Astrocyte (in vitro differentiated cells and primary cell): ENCODE results near the gene WASHC4.

Source experiments
- CTCF ChIP-seq: IDR thresholded peaks from 2 replicates; pipeline ENCODE4 v1.5.1; 2011; ENCODE audit warnings: low read depth, mild to moderate bottlenecking, inconsistent platforms, low read length, moderate library complexity; ENCODE audit not compliant: insufficient read depth
- EZH2 ChIP-seq: IDR thresholded peaks from 2 replicates; pipeline ENCODE4 v1.6.1; 2012; ENCODE audit warnings: mild to moderate bottlenecking, low read length, inconsistent platforms; ENCODE audit not compliant: insufficient read depth

GRCh38 chr12:105200385-105200784, 92.9 kb downstream of the WASHC4 start:
- TF ChIP-seq CTCF = no peak
- no peak for TF ChIP-seq EZH2
